Natural killer cell treated with Interleukin-12 subunit alpha and Interleukin-12 subunit beta and Interleukin-15 and Interleukin-18, amount 100 ng/mL, for 72 hours (primary cell): ENCODE measurements around the gene GRB7. TPM values are rescaled to one million over a fixed set of nuclear protein-coding genes. Genes with fewer than 3 reads are reported as not detected.
"Not testable (repeated sequence)": the region's sequence is repeated elsewhere in the genome, so short reads cannot be mapped to it uniquely, and the experiment has no call there.

Source experiments
- ATAC-seq, 2 donors: fragments of 150-1000 bp; cut with Tn5 transposase in 1 of 2; sonication (Bioruptor Pico), chemical (Tn5 transposase) in 1 of 2; 2 replicates each; pipeline ENCODE4 v1.10.0; 2021
- DNase-seq: peaks from one replicate; pipeline ENCODE4 v3.0.0; 2022; ENCODE audit warnings: low spot score
- H3K27ac Mint-ChIP-seq, 2 donors: 1 replicate in 1 of 2; 2 replicates in 1 of 2; pipeline ENCODE4 v1.8.0; 2022; ENCODE audit warnings: mixed read lengths in 2 of 2, mild to moderate bottlenecking in 1 of 2, moderate library complexity in 1 of 2
- H3K27me3 Mint-ChIP-seq, 2 donors: 1 replicate in 1 of 2; 2 replicates in 1 of 2; pipeline ENCODE4 v1.8.0; 2022; ENCODE audit warnings: mixed read lengths in 2 of 2
- H3K36me3 Mint-ChIP-seq: one replicate; pipeline ENCODE4 v1.8.0; 2022; ENCODE audit warnings: mixed read lengths
- H3K4me1 Mint-ChIP-seq, 2 donors: 1 replicate in 1 of 2; 2 replicates in 1 of 2; pipeline ENCODE4 v1.8.0; 2022; ENCODE audit warnings: low read depth in 2 of 2, mixed read lengths in 2 of 2, mild to moderate bottlenecking in 1 of 2
- H3K4me3 Mint-ChIP-seq: one replicate; pipeline ENCODE4 v1.8.0; 2022; ENCODE audit warnings: mixed read lengths
- H3K9me3 Mint-ChIP-seq: 2 replicates; pipeline ENCODE4 v1.8.0; 2022; ENCODE audit warnings: mixed read lengths
- total RNA-seq, 2 donors: library from RNA; stranded (reverse); gene quantifications; one replicate each; pipeline ENCODE4 v1.2.3, GENCODE V29; 2022

GRB7 gene
- total RNA-seq = under 1 TPM in 1 of 2 donors, not detected in 1; 0.36 TPM

- ATAC-seq (no peak), DNase-seq (no peak)
- Mint-ChIP-seq H3K9me3 (no peaks in the 10 kb centered on the region), H3K27me3 (peaks cover 7 to 8% of the 10 kb centered on the region in 2 donors), H3K27ac (peak within 1 kb of the TSS in 1 of 2 donors; percentile 85), H3K36me3 (no peaks in the 10 kb centered on the region), H3K4me3 (peak within 1 kb of the TSS; percentile 80), H3K4me1 (peaks cover 6 to 28% of the 10 kb centered on the region in 2 donors)
These were observed at the start of gene GRB7 for GRCh38 chr17:39737760-39738567. TSS of gene GRB7 (plus strand) at chr17:39737938. CDS start at chr17:39742302, 4,364 bp downstream.

- DNase-seq (no peak), ATAC-seq (no peak)
- peak overlapping the region; percentile 92 for H3K4me3 Mint-ChIP-seq
- peak overlapping the region; percentile 86 to 98 for H3K27ac Mint-ChIP-seq
- H3K27me3 Mint-ChIP-seq = no peaks in the 10 kb centered on the region
- H3K36me3 Mint-ChIP-seq = no peaks in the 10 kb centered on the region
- peaks cover 25 to 30% of the 10 kb centered on the region in 2 donors for H3K4me1 Mint-ChIP-seq
- peaks cover 3% of the 10 kb centered on the region for H3K9me3 Mint-ChIP-seq
These were observed 49.3 kb upstream of the GRB7 start for GRCh38 chr17:39688475-39688835.

GRCh38 chr17:39688945-39689344, 48.8 kb upstream of the GRB7 start:
- ATAC-seq (no peak), DNase-seq (no peak)
- peak overlapping the region; percentile 86 to 98 for H3K27ac Mint-ChIP-seq
- H3K9me3 Mint-ChIP-seq = peaks cover 3% of the 10 kb centered on the region
- no peaks in the 10 kb centered on the region for H3K36me3 Mint-ChIP-seq
- H3K4me1 Mint-ChIP-seq = peaks cover 25 to 30% of the 10 kb centered on the region in 2 donors
- peak overlapping the region; percentile 92 for H3K4me3 Mint-ChIP-seq
- H3K27me3 Mint-ChIP-seq = no peaks in the 10 kb centered on the region

GRCh38 chr17:39694593-39694992, 43.1 kb upstream of the GRB7 start:
- Mint-ChIP-seq H3K4me1 (peaks cover 2 to 3% of the 10 kb centered on the region in 2 donors), H3K4me3 (no peak overlapping the region), H3K27ac (no peak overlapping the region), H3K27me3 (peaks cover 5 to 11% of the 10 kb centered on the region in 2 donors), H3K36me3 (no peaks in the 10 kb centered on the region), H3K9me3 (no peaks in the 10 kb centered on the region)
- no peak for DNase-seq
- no peak for ATAC-seq

GRCh38 chr17:39695089-39695474, 42.7 kb upstream of the GRB7 start:
- Mint-ChIP-seq H3K27me3 (peaks cover 8 to 14% of the 10 kb centered on the region in 2 donors), H3K4me1 (peaks cover 4 to 5% of the 10 kb centered on the region in 2 donors), H3K27ac (no peak overlapping the region), H3K9me3 (no peaks in the 10 kb centered on the region), H3K4me3 (no peak overlapping the region), H3K36me3 (no peaks in the 10 kb centered on the region)
- no peak for DNase-seq
- no peak for ATAC-seq

- H3K27me3 Mint-ChIP-seq = peaks cover 15 to 21% of the 10 kb centered on the region in 2 donors
- DNase-seq = no peak
- no peaks in the 10 kb centered on the region for H3K36me3 Mint-ChIP-seq
- no peaks in the 10 kb centered on the region for H3K9me3 Mint-ChIP-seq
- peaks cover 9 to 13% of the 10 kb centered on the region in 2 donors for H3K4me1 Mint-ChIP-seq
- ATAC-seq = peak in 1 of 2 donors; percentile 36
- no peak overlapping the region for H3K27ac Mint-ChIP-seq
- no peak overlapping the region for H3K4me3 Mint-ChIP-seq
These were observed 41.0 kb upstream of the GRB7 start for GRCh38 chr17:39696731-39697130.

- Mint-ChIP-seq H3K36me3 (no peaks in the 10 kb centered on the region), H3K27ac (no peak overlapping the region), H3K9me3 (no peaks in the 10 kb centered on the region), H3K4me1 (peaks cover 9 to 19% of the 10 kb centered on the region in 2 donors), H3K4me3 (no peak overlapping the region), H3K27me3 (peaks cover 15 to 21% of the 10 kb centered on the region in 2 donors)
- DNase-seq = no peak
- ATAC-seq = no peak
These were observed 39.8 kb upstream of the GRB7 start for GRCh38 chr17:39697961-39698360.

GRCh38 chr17:39699157-39699817, 38.5 kb upstream of the GRB7 start:
- not testable (repeated sequence) for DNase-seq, H3K9me3 Mint-ChIP-seq, H3K36me3 Mint-ChIP-seq, ATAC-seq, H3K27ac Mint-ChIP-seq
- H3K4me1 Mint-ChIP-seq = peaks cover 16 to 30% of the 10 kb centered on the region in 2 donors
- H3K27me3 Mint-ChIP-seq = peaks cover 15 to 21% of the 10 kb centered on the region in 2 donors
- H3K4me3 Mint-ChIP-seq = peak overlapping the region; percentile 59

GRCh38 chr17:39699818-39700147, 38.0 kb upstream of the GRB7 start, which contains the start of gene ERBB2:
TSS of gene ERBB2 (plus strand) at chr17:39700064. CDS start at chr17:39700239, 175 bp downstream.
- Mint-ChIP-seq H3K9me3 (no peaks in the 10 kb centered on the region), H3K4me1 (peaks cover 16 to 35% of the 10 kb centered on the region in 2 donors), H3K27ac (peak within 1 kb of the TSS in 1 of 2 donors; percentile 30), H3K27me3 (peaks cover 15 to 21% of the 10 kb centered on the region in 2 donors), H3K36me3 (no peaks in the 10 kb centered on the region), H3K4me3 (peak within 1 kb of the TSS; percentile 59)
- DNase-seq = no peak
- no peak for ATAC-seq

- Mint-ChIP-seq H3K4me3 (peak overlapping the region; percentile 34), H3K4me1 (peaks cover 16 to 37% of the 10 kb centered on the region in 2 donors), H3K27me3 (peaks cover 15 to 21% of the 10 kb centered on the region in 2 donors), H3K9me3 (no peaks in the 10 kb centered on the region), H3K27ac (peak overlapping the region in 1 of 2 donors; percentile 30), H3K36me3 (no peaks in the 10 kb centered on the region)
- DNase-seq (no peak), ATAC-seq (peak in 1 of 2 donors; percentile 17)
These were observed 37.4 kb upstream of the GRB7 start for GRCh38 chr17:39700148-39700987.

- DNase-seq (no peak), ATAC-seq (no peak)
- Mint-ChIP-seq H3K27me3 (peaks cover 15 to 21% of the 10 kb centered on the region in 2 donors), H3K9me3 (no peaks in the 10 kb centered on the region), H3K4me3 (peak overlapping the region; percentile 34), H3K36me3 (no peaks in the 10 kb centered on the region), H3K4me1 (peaks cover 16 to 37% of the 10 kb centered on the region in 2 donors), H3K27ac (peak overlapping the region in 1 of 2 donors; percentile 30)
These were observed 36.5 kb upstream of the GRB7 start for GRCh38 chr17:39701012-39701783.

GRCh38 chr17:39701784-39702422, 35.8 kb upstream of the GRB7 start:
- peak overlapping the region in 1 of 2 donors; percentile 30 for H3K27ac Mint-ChIP-seq
- DNase-seq = no peak
- no peaks in the 10 kb centered on the region for H3K9me3 Mint-ChIP-seq
- H3K4me1 Mint-ChIP-seq = peaks cover 18 to 38% of the 10 kb centered on the region in 2 donors
- H3K36me3 Mint-ChIP-seq = no peaks in the 10 kb centered on the region
- no peak overlapping the region for H3K4me3 Mint-ChIP-seq
- ATAC-seq = no peak
- peaks cover 15 to 21% of the 10 kb centered on the region in 2 donors for H3K27me3 Mint-ChIP-seq
